Ascending aorta (tissue), 2 donors: ENCODE measurements around the gene RPS14. TPM values are rescaled to one million over a fixed set of nuclear protein-coding genes. Genes with fewer than 3 reads are reported as not detected.

Experiments
- DNase-seq, 2 donors: peaks; one replicate each; pipeline ENCODE4 v3.0.0-alpha.2; 2019; ENCODE audit warnings: low spot score in 2 of 2
- H3K27ac ChIP-seq, 2 donors: fragments of 200-600 bp; sonication (generic); one replicate each; pipeline ENCODE4 v1.5.1; 2016 to 2017; ENCODE audit warnings: mild to moderate bottlenecking in 1 of 2
- H3K27me3 ChIP-seq: fragments of 200-600 bp; sonication (generic); one replicate; pipeline ENCODE4 v1.5.1; 2017
- H3K36me3 ChIP-seq, 2 donors: fragments of 200-600 bp; sonication (generic); one replicate each; pipeline ENCODE4 v1.5.1; 2016
- H3K4me1 ChIP-seq, 2 donors: fragments of 200-600 bp; sonication (generic); one replicate each; pipeline ENCODE4 v1.5.1; 2016 to 2017; ENCODE audit warnings: mild to moderate bottlenecking in 1 of 2
- H3K4me3 ChIP-seq, 2 donors: fragments of 200-600 bp; sonication (generic); one replicate each; pipeline ENCODE4 v1.5.1; 2016 to 2017; ENCODE audit warnings: mild to moderate bottlenecking in 1 of 2
- H3K9me3 ChIP-seq, 2 donors: fragments of 200-600 bp; sonication (generic); one replicate each; pipeline ENCODE4 v1.5.1; 2016
- CTCF ChIP-seq, 3 experiments: fragments of 200-600 bp in 2 of 3; fragments of 450-650 bp in 1 of 3; sonication (generic) in 2 of 3; IDR thresholded peaks; one replicate each; pipeline ENCODE4 v1.5.1; 2016 to 2019; ENCODE audit warnings: antibody characterized with exemption in 3 of 3, mild to moderate bottlenecking in 1 of 3, moderate library complexity in 1 of 3
- intact Hi-C: fragments of 100-400 bp; cut with DNase I; formaldehyde crosslinking; loops from one replicate; pipeline ENCODE4 v1.15.1; 2023
- total RNA-seq: library from RNA; depleted of rRNA; stranded (reverse); fragments of >200 nt; gene quantifications from one replicate; pipeline ENCODE4 v1.1.0, GENCODE V29; 2016

RPS14 gene
- 1,928 TPM for total RNA-seq

GRCh38 chr5:150449517-150450339 lies at the start of gene RPS14:
TSS of gene RPS14 (minus strand) at chr5:150449739. CDS start at chr5:150447733, 2,006 bp downstream.
- DNase-seq: peak; percentile 78 to 94
- Histone ChIP-seq H3K36me3 (peaks cover 29 to 31% of the 10 kb centered on the region in 2 donors), H3K9me3 (no peaks in the 10 kb centered on the region), H3K27ac (peak within 1 kb of the TSS; percentile 93 to 94), H3K27me3 (no peaks in the 10 kb centered on the region), H3K4me3 (peak within 1 kb of the TSS; percentile 67 to 71), H3K4me1 (peaks cover 4 to 10% of the 10 kb centered on the region in 2 donors)
- intact Hi-C loops: loop anchor here (5.0 kb wide), 2 partner anchors 38 to 253 kb away; partner anchors contain the start of gene RBM22
- peak; percentile 90 to 96 (median 94) for TF ChIP-seq CTCF (IDR thresholded peaks at IDR 0.05)

GRCh38 chr5:150498971-150499370 lies 49.4 kb upstream of the RPS14 start:
- no peaks in the 10 kb centered on the region for H3K9me3 ChIP-seq
- TF ChIP-seq CTCF (IDR thresholded peaks at IDR 0.05): no peak
- H3K27ac ChIP-seq: peak overlapping the region; percentile 77 to 78
- intact Hi-C loops: no loop called here
- DNase-seq: no peak
- H3K4me3 ChIP-seq: no peak overlapping the region
- peaks cover 27 to 72% of the 10 kb centered on the region in 2 donors for H3K4me1 ChIP-seq
- H3K27me3 ChIP-seq: no peaks in the 10 kb centered on the region
- H3K36me3 ChIP-seq: no peaks in the 10 kb centered on the region

GRCh38 chr5:150498501-150498900 lies 49.0 kb upstream of the RPS14 start:
- Histone ChIP-seq H3K9me3 (no peaks in the 10 kb centered on the region), H3K27me3 (no peaks in the 10 kb centered on the region), H3K36me3 (no peaks in the 10 kb centered on the region), H3K4me1 (peaks cover 27 to 70% of the 10 kb centered on the region in 2 donors), H3K4me3 (no peak overlapping the region), H3K27ac (peak overlapping the region; percentile 77 to 78)
- intact Hi-C loops: no loop called here
- TF ChIP-seq CTCF (IDR thresholded peaks at IDR 0.05): no peak
- no peak for DNase-seq

GRCh38 chr5:150497989-150498317 lies 48.4 kb upstream of the RPS14 start:
- intact Hi-C loops: no loop called here
- no peak for DNase-seq
- no peak for TF ChIP-seq CTCF (IDR thresholded peaks at IDR 0.05)
- no peaks in the 10 kb centered on the region for H3K36me3 ChIP-seq
- no peaks in the 10 kb centered on the region for H3K27me3 ChIP-seq
- H3K27ac ChIP-seq: peak overlapping the region; percentile 77 to 78
- H3K4me3 ChIP-seq: no peak overlapping the region
- H3K9me3 ChIP-seq: no peaks in the 10 kb centered on the region
- peaks cover 27 to 69% of the 10 kb centered on the region in 2 donors for H3K4me1 ChIP-seq

- DNase-seq: peak; percentile 67 to 95
- H3K36me3 ChIP-seq: no peaks in the 10 kb centered on the region
- peak overlapping the region; percentile 77 to 78 for H3K27ac ChIP-seq
- no peak overlapping the region for H3K4me3 ChIP-seq
- H3K4me1 ChIP-seq: peaks cover 29 to 72% of the 10 kb centered on the region in 2 donors
- intact Hi-C loops: no loop called here
- H3K27me3 ChIP-seq: no peaks in the 10 kb centered on the region
- H3K9me3 ChIP-seq: no peaks in the 10 kb centered on the region
- peak in 1 of 3 experiments; percentile 12 for TF ChIP-seq CTCF (IDR thresholded peaks at IDR 0.05)
These were observed 47.9 kb upstream of the RPS14 start for GRCh38 chr5:150497274-150497988.
